T-helper 17 cell (primary cell): ENCODE results near the gene LRP8. TPM values are rescaled to one million over a fixed set of nuclear protein-coding genes. Genes with fewer than 3 reads are reported as not detected.

Source experiments
- ATAC-seq: fragments of 150-1000 bp; cut with Tn5 transposase; 2 replicates; pipeline ENCODE4 v1.10.0; 2021; ENCODE audit warnings: mild to moderate bottlenecking, moderate library complexity
- DNase-seq, 3 donors: peaks; one replicate each; pipeline versions ENCODE4 v3.0.0 to v3.0.0-alpha.2; 2020 to 2021
- H3K9me3 ChIP-seq: one replicate; pipeline ENCODE4 v1.7.0; 2013; ENCODE audit warnings: low read length, mild to moderate bottlenecking; ENCODE audit not compliant: control insufficient read depth, poor library complexity, severe bottlenecking
- H3K27ac Mint-ChIP-seq: one replicate; pipeline ENCODE4 v1.8.0; 2022; ENCODE audit warnings: mild to moderate bottlenecking, moderate library complexity, mixed read lengths
- H3K27me3 Mint-ChIP-seq: one replicate; pipeline ENCODE4 v1.8.0; 2022; ENCODE audit warnings: mixed read lengths
- H3K36me3 Mint-ChIP-seq: one replicate; pipeline ENCODE4 v1.8.0; 2022; ENCODE audit warnings: low read depth, mixed read lengths
- H3K4me1 Mint-ChIP-seq: one replicate; pipeline ENCODE4 v1.8.0; 2022; ENCODE audit warnings: mild to moderate bottlenecking, mixed read lengths
- H3K4me3 Mint-ChIP-seq: one replicate; pipeline ENCODE4 v1.8.0; 2022; ENCODE audit warnings: mild to moderate bottlenecking, moderate library complexity, mixed read lengths
- total RNA-seq, 4 donors: library from RNA in 2 of 4; stranded (reverse) in 2 of 4; gene quantifications; one replicate each; pipeline ENCODE4 v1.2.3 and lab custom pipeline; 2022 to 2026

Gene LRP8
- total RNA-seq, 2 donors from 2014 or later, result 15.1 to 18.6 TPM

DNA sequence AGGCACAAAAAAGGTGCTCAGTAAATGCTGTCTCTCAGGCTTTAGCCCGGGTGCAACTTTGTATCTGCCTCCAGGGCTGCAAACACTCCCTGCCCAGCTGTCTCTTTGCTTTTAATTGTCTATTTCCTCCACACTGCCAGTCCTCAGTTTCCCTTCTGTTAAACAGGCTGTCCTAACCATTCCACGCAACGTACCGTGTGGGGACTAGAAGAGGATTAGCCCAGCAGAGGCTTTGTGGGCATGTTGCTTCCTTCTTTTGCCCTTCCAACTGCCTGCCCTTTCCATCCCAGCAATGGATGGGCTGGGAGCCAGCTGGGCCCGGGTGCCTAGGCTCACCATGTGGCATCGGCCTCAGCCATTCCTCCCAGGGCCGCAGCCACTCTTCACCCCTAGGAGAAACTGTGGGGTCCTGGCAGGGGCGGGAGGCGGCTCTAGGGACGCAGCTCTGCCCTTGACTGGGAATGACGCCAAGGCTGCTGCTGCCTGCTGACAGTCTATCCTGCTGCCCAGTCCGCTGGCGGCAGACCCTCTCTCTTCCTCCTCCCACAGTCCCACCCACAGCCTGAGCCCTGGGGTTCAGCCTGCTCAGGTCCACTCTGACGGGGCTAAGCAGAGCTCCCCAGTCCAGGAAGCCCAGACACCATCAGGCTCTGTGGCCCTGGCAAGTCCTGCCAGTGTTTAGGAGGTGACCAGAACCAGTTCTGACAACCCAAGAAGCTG, 40.6 kb upstream of the LRP8 start:
- H3K36me3 Mint-ChIP-seq, result no peaks in the 10 kb centered on the region
- DNase-seq, result no peak
- no peaks in the 10 kb centered on the region for H3K27me3 Mint-ChIP-seq
- no peak for ATAC-seq
- H3K27ac Mint-ChIP-seq, result peak overlapping the region; percentile 92
- H3K4me3 Mint-ChIP-seq, result peak overlapping the region; percentile 91
- H3K9me3 ChIP-seq, result no peaks in the 10 kb centered on the region
- peaks cover 17% of the 10 kb centered on the region for H3K4me1 Mint-ChIP-seq

DNA sequence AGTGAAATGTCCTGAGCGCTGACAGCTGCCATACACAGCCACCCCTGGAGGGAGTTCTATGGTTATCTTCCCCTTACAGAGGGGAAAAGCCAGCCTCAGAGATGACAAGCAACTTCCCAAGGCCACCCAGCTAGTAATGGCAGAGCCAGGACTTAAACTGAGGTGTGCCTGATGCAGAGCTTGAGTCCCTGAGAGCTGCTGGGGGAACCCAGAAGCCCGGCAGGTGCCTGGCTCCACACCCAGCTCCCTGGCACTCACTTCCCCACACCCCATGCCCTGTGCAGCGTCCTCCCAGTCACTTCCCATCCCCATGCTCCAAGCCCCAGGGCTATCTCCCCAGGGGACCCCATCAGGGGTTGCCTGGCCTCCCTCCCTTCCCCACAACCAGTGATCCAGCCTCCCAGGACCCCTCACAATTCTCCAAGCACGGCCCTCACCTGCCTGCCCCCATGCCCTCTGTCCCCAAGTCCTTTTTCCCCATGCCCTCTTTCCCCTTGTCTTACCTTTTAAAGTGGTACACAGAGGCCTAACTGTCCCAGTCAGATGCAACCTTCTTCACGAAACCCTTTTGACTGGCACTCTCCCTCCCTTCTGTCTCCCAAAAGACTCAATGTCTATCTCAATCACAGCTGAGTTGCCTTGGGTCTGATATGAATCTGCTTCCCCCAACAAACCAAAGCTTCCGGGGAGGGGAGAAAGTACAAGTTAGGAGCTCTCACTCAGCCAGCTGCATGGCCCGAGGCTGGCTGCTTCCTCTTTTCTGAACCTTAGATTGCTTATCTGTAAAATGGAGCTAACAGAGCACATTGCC, 39.8 kb upstream of the LRP8 start:
- no peaks in the 10 kb centered on the region for H3K36me3 Mint-ChIP-seq
- peak overlapping the region; percentile 92 for H3K27ac Mint-ChIP-seq
- H3K27me3 Mint-ChIP-seq, result no peaks in the 10 kb centered on the region
- H3K4me1 Mint-ChIP-seq, result peaks cover 17% of the 10 kb centered on the region
- peak overlapping the region; percentile 91 for H3K4me3 Mint-ChIP-seq
- DNase-seq, result no peak
- no peaks in the 10 kb centered on the region for H3K9me3 ChIP-seq
- ATAC-seq, result peak; percentile 86

- peak overlapping the region; percentile 91 for H3K4me3 Mint-ChIP-seq
- DNase-seq (no peak), ATAC-seq (no peak)
- H3K9me3 ChIP-seq, result no peaks in the 10 kb centered on the region
- peaks cover 17% of the 10 kb centered on the region for H3K4me1 Mint-ChIP-seq
- H3K27me3 Mint-ChIP-seq, result no peaks in the 10 kb centered on the region
- H3K36me3 Mint-ChIP-seq, result no peaks in the 10 kb centered on the region
- peak overlapping the region; percentile 92 for H3K27ac Mint-ChIP-seq
Observed at GRCh38 chr1:53366901-53367502, 39.1 kb upstream of the LRP8 start.

- no peaks in the 10 kb centered on the region for H3K9me3 ChIP-seq
- no peaks in the 10 kb centered on the region for H3K36me3 Mint-ChIP-seq
- no peak overlapping the region for H3K27ac Mint-ChIP-seq
- no peak for ATAC-seq
- no peaks in the 10 kb centered on the region for H3K27me3 Mint-ChIP-seq
- DNase-seq, result no peak
- peaks cover 15% of the 10 kb centered on the region for H3K4me1 Mint-ChIP-seq
- H3K4me3 Mint-ChIP-seq, result no peak overlapping the region
Observed at GRCh38 chr1:53365437-53366063, 37.7 kb upstream of the LRP8 start.

DNA sequence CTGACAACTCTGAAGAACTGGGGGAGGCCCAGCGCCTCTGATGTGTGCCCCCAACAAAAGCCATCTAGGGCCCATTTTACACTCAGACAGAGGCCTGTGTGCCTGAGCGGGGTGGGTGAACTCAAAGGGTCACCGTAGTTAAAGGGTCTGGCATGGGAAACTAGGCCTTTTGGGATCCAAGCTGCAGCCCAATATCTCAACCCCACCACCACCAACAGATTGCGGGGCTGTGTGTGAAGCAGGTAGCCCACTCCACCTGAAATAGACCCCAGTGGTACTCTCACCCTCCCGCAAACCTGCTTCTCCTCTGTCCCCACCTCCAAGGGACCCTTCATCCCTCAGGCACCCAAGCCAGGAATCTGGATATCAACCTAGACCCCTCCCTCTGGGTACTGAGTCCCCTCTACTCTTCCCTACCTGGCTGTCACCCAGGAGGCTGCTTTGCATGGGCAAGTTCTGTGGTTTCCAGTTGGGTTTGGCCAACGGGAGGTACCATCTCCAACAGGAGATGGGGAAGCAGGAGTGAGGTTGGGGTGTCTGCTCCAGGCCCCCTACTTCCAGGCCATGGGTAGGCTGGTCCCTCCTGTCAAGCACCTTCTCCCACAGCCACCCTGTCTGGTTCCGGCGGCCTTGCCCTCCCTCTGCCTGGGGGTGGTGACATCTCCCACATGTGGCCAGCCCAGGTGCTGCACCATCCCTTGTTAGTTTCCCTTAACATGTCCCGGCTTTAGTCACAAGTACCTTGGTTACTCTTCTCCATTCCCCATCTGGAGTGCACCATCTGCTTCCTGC, 35.2 kb upstream of the LRP8 start:
- no peak overlapping the region for H3K27ac Mint-ChIP-seq
- no peak overlapping the region for H3K4me3 Mint-ChIP-seq

GRCh38 chr1:53362270-53362669, 34.4 kb upstream of the LRP8 start:
- no peaks in the 10 kb centered on the region for H3K9me3 ChIP-seq
- H3K27ac Mint-ChIP-seq, result no peak overlapping the region
- peaks cover 3% of the 10 kb centered on the region for H3K36me3 Mint-ChIP-seq
- ATAC-seq (no peak), DNase-seq (no peak)
- peaks cover 2% of the 10 kb centered on the region for H3K4me1 Mint-ChIP-seq
- H3K27me3 Mint-ChIP-seq, result no peaks in the 10 kb centered on the region
- H3K4me3 Mint-ChIP-seq, result no peak overlapping the region

More for the DNA sequence above, 35.2 kb upstream of the LRP8 start:
- DNase-seq (no peak), ATAC-seq (no peak)
- H3K4me1 Mint-ChIP-seq, result peaks cover 8% of the 10 kb centered on the region
- peaks cover 3% of the 10 kb centered on the region for H3K36me3 Mint-ChIP-seq
- no peaks in the 10 kb centered on the region for H3K9me3 ChIP-seq
- no peaks in the 10 kb centered on the region for H3K27me3 Mint-ChIP-seq

GRCh38 chr1:53361541-53361961, 33.7 kb upstream of the LRP8 start:
- no peaks in the 10 kb centered on the region for H3K27me3 Mint-ChIP-seq
- no peak overlapping the region for H3K4me3 Mint-ChIP-seq
- ATAC-seq (no peak), DNase-seq (no peak)
- H3K27ac Mint-ChIP-seq, result no peak overlapping the region
- H3K36me3 Mint-ChIP-seq, result peaks cover 3% of the 10 kb centered on the region
- peaks cover 2% of the 10 kb centered on the region for H3K4me1 Mint-ChIP-seq
- no peaks in the 10 kb centered on the region for H3K9me3 ChIP-seq

DNA sequence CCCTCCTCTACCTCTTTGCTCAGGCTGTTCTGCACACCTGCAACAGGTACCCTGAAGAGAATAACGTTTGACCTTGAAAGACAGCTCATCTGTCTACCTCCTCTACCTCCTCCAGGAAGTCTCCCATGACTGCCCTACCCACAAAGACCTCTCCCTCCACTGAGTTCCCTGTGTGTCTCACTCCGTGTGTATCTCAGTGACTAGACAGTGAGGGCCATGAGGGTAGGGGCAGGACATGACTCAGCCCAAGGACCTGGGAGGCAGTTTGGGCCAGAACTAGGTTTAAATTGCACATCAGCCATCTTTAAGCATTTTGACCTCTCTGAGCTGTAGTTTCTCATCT, 32.0 kb upstream of the LRP8 start:
- Mint-ChIP-seq H3K36me3 (peaks cover 3% of the 10 kb centered on the region), H3K4me1 (peaks cover 2% of the 10 kb centered on the region), H3K27ac (peak overlapping the region; percentile 57), H3K27me3 (no peaks in the 10 kb centered on the region), H3K4me3 (no peak overlapping the region)
- ATAC-seq (no peak), DNase-seq (no peak)
- no peaks in the 10 kb centered on the region for H3K9me3 ChIP-seq

- no peak for ATAC-seq
- no peak for DNase-seq
- peaks cover 3% of the 10 kb centered on the region for H3K36me3 Mint-ChIP-seq
- H3K9me3 ChIP-seq, result no peaks in the 10 kb centered on the region
- H3K4me3 Mint-ChIP-seq, result no peak overlapping the region
- H3K27me3 Mint-ChIP-seq, result no peaks in the 10 kb centered on the region
- H3K27ac Mint-ChIP-seq, result peak overlapping the region; percentile 57
- H3K4me1 Mint-ChIP-seq, result peaks cover 2% of the 10 kb centered on the region
Observed at GRCh38 chr1:53359225-53359933, 31.5 kb upstream of the LRP8 start.

- no peaks in the 10 kb centered on the region for H3K27me3 Mint-ChIP-seq
- peaks cover 2% of the 10 kb centered on the region for H3K4me1 Mint-ChIP-seq
- peaks cover 3% of the 10 kb centered on the region for H3K36me3 Mint-ChIP-seq
- no peaks in the 10 kb centered on the region for H3K9me3 ChIP-seq
- ATAC-seq (no peak), DNase-seq (no peak)
- no peak overlapping the region for H3K4me3 Mint-ChIP-seq
- H3K27ac Mint-ChIP-seq, result no peak overlapping the region
Observed at GRCh38 chr1:53356637-53357036, 28.8 kb upstream of the LRP8 start.

- no peaks in the 10 kb centered on the region for H3K9me3 ChIP-seq
- Mint-ChIP-seq H3K27me3 (no peaks in the 10 kb centered on the region), H3K36me3 (no peaks in the 10 kb centered on the region), H3K27ac (no peak overlapping the region), H3K4me1 (peaks cover 4% of the 10 kb centered on the region), H3K4me3 (no peak overlapping the region)
- DNase-seq, result no peak
- no peak for ATAC-seq
Observed at GRCh38 chr1:53354119-53354518, 26.2 kb upstream of the LRP8 start.

GRCh38 chr1:53352561-53352960, 24.7 kb upstream of the LRP8 start:
- ATAC-seq (no peak), DNase-seq (no peak)
- peaks cover 4% of the 10 kb centered on the region for H3K4me1 Mint-ChIP-seq
- H3K4me3 Mint-ChIP-seq, result no peak overlapping the region
- H3K9me3 ChIP-seq, result no peaks in the 10 kb centered on the region
- H3K27me3 Mint-ChIP-seq, result no peaks in the 10 kb centered on the region
- H3K27ac Mint-ChIP-seq, result no peak overlapping the region
- H3K36me3 Mint-ChIP-seq, result no peaks in the 10 kb centered on the region
